ENCODE measurements around the gene TPRN.

DNA sequence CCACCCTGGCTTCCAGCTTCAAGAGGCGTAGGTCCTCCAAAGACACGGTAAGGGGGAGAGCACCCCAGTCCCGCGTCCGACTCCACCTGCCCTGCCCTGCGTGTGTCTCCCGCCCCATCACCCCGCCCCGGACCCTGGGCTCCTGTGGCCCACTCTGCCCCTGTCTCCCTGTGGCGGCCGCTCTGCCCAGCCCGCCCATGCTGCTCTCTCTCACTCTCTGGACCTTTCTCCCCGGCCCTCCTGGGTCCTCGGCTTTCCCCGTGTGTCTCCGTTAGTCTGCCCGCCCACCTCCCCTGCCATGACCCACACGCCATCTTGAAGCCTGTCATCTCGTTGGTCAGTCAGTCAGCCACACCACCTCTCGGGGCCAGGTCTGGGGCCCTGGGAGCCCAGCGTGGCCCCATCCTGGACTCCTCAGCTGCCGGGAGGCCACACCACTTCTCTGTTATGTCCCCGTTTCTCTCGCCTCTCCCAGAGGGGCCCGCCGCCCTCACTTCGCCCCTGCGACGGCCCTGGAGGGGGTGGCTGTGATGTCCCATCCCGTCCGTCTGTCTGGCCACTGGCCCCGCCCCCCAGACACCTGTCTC, 35.2 kb downstream of the TPRN start:
- TF ChIP-seq, protein P1, sequence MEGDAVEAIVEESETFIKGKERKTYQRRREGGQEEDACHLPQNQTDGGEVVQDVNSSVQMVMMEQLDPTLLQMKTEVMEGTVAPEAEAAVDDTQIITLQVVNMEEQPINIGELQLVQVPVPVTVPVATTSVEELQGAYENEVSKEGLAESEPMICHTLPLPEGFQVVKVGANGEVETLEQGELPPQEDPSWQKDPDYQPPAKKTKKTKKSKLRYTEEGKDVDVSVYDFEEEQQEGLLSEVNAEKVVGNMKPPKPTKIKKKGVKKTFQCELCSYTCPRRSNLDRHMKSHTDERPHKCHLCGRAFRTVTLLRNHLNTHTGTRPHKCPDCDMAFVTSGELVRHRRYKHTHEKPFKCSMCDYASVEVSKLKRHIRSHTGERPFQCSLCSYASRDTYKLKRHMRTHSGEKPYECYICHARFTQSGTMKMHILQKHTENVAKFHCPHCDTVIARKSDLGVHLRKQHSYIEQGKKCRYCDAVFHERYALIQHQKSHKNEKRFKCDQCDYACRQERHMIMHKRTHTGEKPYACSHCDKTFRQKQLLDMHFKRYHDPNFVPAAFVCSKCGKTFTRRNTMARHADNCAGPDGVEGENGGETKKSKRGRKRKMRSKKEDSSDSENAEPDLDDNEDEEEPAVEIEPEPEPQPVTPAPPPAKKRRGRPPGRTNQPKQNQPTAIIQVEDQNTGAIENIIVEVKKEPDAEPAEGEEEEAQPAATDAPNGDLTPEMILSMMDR (conservative IDR thresholded peaks at IDR 0.05; ENCODE audit: low read depth in 2 of 2) = no peak
- no peak for TF ChIP-seq EZH2 (IDR thresholded peaks at IDR 0.05; ENCODE audit: low read depth, unreplicated experiment)
- no peak for TF ChIP-seq CREB1 (CRISPR knock-in tag; IDR thresholded peaks at IDR 0.05; ENCODE audit: low read depth)
- no peak for TF ChIP-seq POLR2AphosphoS5 (IDR thresholded peaks at IDR 0.05; ENCODE audit: low read depth)
- no peak for TF ChIP-seq EZH2phosphoT487 (IDR thresholded peaks at IDR 0.05; ENCODE audit: unreplicated experiment)
- TF ChIP-seq, protein P2, sequence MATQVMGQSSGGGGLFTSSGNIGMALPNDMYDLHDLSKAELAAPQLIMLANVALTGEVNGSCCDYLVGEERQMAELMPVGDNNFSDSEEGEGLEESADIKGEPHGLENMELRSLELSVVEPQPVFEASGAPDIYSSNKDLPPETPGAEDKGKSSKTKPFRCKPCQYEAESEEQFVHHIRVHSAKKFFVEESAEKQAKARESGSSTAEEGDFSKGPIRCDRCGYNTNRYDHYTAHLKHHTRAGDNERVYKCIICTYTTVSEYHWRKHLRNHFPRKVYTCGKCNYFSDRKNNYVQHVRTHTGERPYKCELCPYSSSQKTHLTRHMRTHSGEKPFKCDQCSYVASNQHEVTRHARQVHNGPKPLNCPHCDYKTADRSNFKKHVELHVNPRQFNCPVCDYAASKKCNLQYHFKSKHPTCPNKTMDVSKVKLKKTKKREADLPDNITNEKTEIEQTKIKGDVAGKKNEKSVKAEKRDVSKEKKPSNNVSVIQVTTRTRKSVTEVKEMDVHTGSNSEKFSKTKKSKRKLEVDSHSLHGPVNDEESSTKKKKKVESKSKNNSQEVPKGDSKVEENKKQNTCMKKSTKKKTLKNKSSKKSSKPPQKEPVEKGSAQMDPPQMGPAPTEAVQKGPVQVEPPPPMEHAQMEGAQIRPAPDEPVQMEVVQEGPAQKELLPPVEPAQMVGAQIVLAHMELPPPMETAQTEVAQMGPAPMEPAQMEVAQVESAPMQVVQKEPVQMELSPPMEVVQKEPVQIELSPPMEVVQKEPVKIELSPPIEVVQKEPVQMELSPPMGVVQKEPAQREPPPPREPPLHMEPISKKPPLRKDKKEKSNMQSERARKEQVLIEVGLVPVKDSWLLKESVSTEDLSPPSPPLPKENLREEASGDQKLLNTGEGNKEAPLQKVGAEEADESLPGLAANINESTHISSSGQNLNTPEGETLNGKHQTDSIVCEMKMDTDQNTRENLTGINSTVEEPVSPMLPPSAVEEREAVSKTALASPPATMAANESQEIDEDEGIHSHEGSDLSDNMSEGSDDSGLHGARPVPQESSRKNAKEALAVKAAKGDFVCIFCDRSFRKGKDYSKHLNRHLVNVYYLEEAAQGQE (IDR thresholded peaks at IDR 0.05; ENCODE audit: unreplicated experiment) = no peak
- TF ChIP-seq STAT1 (IDR thresholded peaks at IDR 0.05; ENCODE audit: unreplicated experiment) = no peak
- TF ChIP-seq, protein P3, sequence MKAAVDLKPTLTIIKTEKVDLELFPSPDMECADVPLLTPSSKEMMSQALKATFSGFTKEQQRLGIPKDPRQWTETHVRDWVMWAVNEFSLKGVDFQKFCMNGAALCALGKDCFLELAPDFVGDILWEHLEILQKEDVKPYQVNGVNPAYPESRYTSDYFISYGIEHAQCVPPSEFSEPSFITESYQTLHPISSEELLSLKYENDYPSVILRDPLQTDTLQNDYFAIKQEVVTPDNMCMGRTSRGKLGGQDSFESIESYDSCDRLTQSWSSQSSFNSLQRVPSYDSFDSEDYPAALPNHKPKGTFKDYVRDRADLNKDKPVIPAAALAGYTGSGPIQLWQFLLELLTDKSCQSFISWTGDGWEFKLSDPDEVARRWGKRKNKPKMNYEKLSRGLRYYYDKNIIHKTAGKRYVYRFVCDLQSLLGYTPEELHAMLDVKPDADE (IDR thresholded peaks at IDR 0.05) = no peak
- no peak for TF ChIP-seq JUNB (IDR thresholded peaks at IDR 0.05; ENCODE audit: unreplicated experiment)
- TF ChIP-seq ZNF331 (CRISPR knock-in tag; IDR thresholded peaks at IDR 0.05; ENCODE audit: low read depth) = no peak
- no peak for TF ChIP-seq NANOG (IDR thresholded peaks at IDR 0.05; ENCODE audit: borderline replicate concordance)
- no peak for TF ChIP-seq ZNF114 (CRISPR knock-in tag; IDR thresholded peaks at IDR 0.05)

All from GM23338 (cell line).